C4-2B (cell line): Measurements from ENCODE around the gene MAP9.

Source experiments
- H3K27ac ChIP-seq: fragments of 450-650 bp; 2 replicates; pipeline ENCODE4 v1.5.1; 2017
- CTCF ChIP-seq: fragments of 450-650 bp; conservative IDR thresholded peaks from 2 replicates; pipeline ENCODE4 v1.5.1; 2017; ENCODE audit warnings: mild to moderate bottlenecking
- ZFX ChIP-seq: fragments of 450-650 bp; IDR thresholded peaks from 2 replicates; pipeline ENCODE4 v1.6.1; 2017

The MAP9 gene

DNA sequence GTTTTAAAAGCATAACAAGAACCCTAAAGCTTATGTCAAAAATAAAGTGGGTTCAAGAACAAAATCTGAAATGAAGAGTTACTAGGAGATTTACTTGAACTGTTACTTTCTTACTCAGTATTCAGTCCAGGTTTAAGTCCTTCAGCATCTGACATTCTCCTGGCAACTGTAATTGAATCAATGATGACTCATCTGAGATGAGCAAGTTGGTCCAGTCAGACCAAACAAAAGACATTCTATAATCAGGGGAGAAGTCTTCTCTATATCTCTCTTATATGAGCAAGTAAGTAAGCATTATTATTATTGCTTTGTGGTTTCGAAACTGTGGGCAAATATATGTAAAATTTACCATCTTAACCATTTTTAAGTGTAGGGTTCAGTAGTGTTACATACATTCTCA lies 34.6 kb downstream of the MAP9 start:
- no peak for TF ChIP-seq ZFX
- no peak overlapping the region for H3K27ac ChIP-seq

GRCh38 chr4:155339999-155340398 lies 36.8 kb downstream of the MAP9 start:
- no peak overlapping the region for H3K27ac ChIP-seq

GRCh38 chr4:155339588-155339987 lies 37.2 kb downstream of the MAP9 start:
- no peak for TF ChIP-seq ZFX
- no peak for TF ChIP-seq CTCF
- H3K27ac ChIP-seq, result no peak overlapping the region

More at GRCh38 chr4:155339999-155340398, 36.8 kb downstream of the MAP9 start:
- TF ChIP-seq CTCF, result no peak
- no peak for TF ChIP-seq ZFX

DNA sequence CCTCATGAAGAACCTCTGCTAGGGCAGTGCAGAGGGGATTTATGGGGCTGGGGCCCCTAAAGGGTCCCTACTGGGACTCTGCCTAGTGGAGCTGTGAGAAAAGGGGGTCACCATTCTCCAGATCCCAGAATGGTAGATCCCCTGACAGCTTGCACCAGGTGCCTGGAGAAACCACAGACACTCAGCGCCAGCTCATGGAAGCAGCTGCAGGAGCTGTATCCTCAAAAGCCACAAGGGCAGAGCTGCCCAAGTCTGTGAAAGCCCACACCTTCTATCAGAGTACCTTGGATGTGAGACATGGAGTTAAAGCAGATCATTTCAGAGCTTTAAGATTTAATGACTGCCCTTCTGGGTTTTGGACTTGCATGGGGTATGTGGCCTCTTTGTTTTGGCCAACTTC lies 38.6 kb downstream of the MAP9 start:
- H3K27ac ChIP-seq, result no peak overlapping the region
- no peak for TF ChIP-seq CTCF
- no peak for TF ChIP-seq ZFX

DNA sequence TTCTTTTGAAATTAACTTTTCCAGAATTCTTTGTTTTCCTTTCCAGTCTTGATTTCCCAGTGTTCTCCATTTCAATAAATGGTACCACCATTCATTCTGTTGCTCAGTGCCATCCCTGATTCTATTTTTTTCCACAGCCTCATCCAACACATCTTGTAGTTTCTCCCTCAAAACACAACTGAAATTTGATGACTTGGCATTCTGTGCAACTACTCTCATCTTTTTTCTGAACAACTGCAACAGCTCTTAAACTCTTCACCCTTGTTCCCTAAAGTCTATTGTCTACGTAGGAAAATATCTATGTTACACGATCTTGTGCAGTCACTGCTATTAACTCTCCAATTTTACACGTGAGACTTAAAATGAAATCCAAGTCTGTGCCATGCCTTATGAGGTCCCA lies 40.5 kb downstream of the MAP9 start:
- H3K27ac ChIP-seq, result no peak overlapping the region
- TF ChIP-seq CTCF (no peak), ZFX (no peak)

DNA sequence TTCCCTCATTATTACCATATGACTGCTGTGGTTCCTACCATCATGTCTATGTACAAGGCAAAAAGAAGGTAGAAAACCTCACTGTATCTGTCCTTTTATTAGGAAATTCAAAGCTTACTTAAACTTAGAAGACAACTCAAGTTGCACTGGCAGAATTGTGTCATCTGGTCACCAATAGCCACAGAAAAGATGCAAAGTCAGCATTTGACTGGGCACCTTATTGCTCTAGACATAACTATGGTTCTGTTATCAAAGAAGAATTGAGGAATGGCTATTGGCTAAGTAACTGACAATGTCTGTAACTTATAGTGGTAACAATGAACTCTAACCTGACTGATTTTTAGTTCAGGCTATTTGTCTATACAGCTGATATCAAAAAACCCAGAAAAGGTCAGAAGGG lies 45.3 kb downstream of the MAP9 start:
- TF ChIP-seq CTCF, result no peak
- no peak for TF ChIP-seq ZFX
- H3K27ac ChIP-seq, result no peak overlapping the region

GRCh38 chr4:155322782-155323181 lies 54.0 kb downstream of the MAP9 start:
- TF ChIP-seq CTCF, result no peak
- TF ChIP-seq ZFX, result no peak
- no peak overlapping the region for H3K27ac ChIP-seq

DNA sequence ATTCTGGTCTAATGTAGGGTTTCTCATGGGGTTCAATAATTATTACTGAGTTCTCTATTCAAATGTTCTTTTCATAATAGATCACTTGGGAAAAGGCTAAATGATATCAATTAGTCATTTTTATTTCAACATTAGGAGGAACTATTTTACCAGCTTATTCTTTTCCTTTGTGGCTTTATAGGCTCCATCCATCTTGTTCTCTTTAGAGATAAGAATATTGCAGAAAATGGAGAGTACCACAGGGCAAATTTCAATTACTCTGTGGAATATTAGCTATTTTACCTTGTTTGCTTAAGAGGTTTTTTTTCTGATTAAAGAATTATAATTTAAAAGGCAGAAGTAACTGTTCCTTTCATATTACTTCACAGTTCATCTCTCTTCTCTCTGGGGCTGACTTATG lies 55.8 kb downstream of the MAP9 start:
- H3K27ac ChIP-seq, result no peak overlapping the region
- TF ChIP-seq ZFX (no peak), CTCF (no peak)
